Stimulated activated CD8-positive, alpha-beta memory T cell treated with anti-CD3 and anti-CD28 coated beads, Interleukin-7, amount 100 ng/mL, for 4 hours (primary cell): ENCODE results near the gene HAND2.

Source experiments
- DNase-seq, 2 donors: peaks; one replicate each; pipeline ENCODE4 v3.0.0-alpha.2; 2020; ENCODE audit warnings: low read depth in 2 of 2

The HAND2 gene

GRCh38 chr4:173535957-173536356 is 5.9 kb upstream of the HAND2 start:
- DNase-seq, result no peak

- DNase-seq, result no peak
Measured at GRCh38 chr4:173535165-173535902, 5.3 kb upstream of the HAND2 start.

- DNase-seq, result no peak
Measured at GRCh38 chr4:173534434-173534833, 4.4 kb upstream of the HAND2 start.

GRCh38 chr4:173532725-173533511 is 2.9 kb upstream of the HAND2 start:
- no peak for DNase-seq

- DNase-seq, result no peak
Measured at GRCh38 chr4:173531086-173531965, 1.3 kb upstream of the HAND2 start.

GRCh38 chr4:173530326-173531085 is 477 bp upstream of the HAND2 start:
- no peak for DNase-seq

- DNase-seq, result no peak
Measured at GRCh38 chr4:173528378-173529321, 1.4 kb downstream of the HAND2 start.

GRCh38 chr4:173527103-173527891 is 2.7 kb downstream of the HAND2 start:
- DNase-seq, result no peak

GRCh38 chr4:173526724-173527102 is 3.3 kb downstream of the HAND2 start:
- no peak for DNase-seq

- no peak for DNase-seq
Measured at GRCh38 chr4:173526027-173526482, 4.0 kb downstream of the HAND2 start.

GRCh38 chr4:173525118-173526011 is 4.7 kb downstream of the HAND2 start:
- no peak for DNase-seq

GRCh38 chr4:173524218-173525117 is 5.6 kb downstream of the HAND2 start:
- DNase-seq, result no peak

- DNase-seq, result no peak
Measured at GRCh38 chr4:173522951-173523395, 7.1 kb downstream of the HAND2 start.

- no peak for DNase-seq
Measured at GRCh38 chr4:173522160-173522950, 7.7 kb downstream of the HAND2 start.

- DNase-seq, result no peak
Measured at GRCh38 chr4:173521467-173522159, 8.4 kb downstream of the HAND2 start.
